HG02798 (cell line): Measurements from ENCODE around the gene PIP5K1B.
A peak's percentile ranks its signal among the peaks of the same experiment; 100 is the strongest.

ENCODE experiments used
- ATAC-seq: cut with Tn5 transposase; IDR thresholded peaks from one replicate; pipeline ENCODE4 v1.9.1; 2021; ENCODE audit warnings: mild to moderate bottlenecking; ENCODE audit not compliant: unreplicated experiment, poor library complexity

PIP5K1B gene

DNA sequence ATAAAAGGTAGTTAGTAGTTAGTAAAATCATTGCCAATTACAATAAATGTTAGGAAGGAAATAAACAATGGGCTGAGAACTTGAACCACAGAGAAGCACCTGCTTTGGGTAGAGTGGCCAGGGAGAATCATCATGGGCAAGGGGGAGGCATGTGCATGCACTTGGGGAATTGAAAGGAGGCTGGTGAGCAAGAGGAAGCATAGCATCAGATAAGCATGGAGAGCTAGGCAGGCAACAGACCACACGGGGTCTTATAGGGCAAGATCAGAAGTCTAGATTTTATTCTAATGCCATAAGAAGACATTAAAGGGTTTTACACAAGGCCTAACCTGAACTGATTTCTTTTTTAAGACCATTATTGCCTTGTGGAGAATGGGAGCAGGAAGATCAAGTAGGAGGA, 93.4 kb downstream of the PIP5K1B start:
- ATAC-seq = no peak

DNA sequence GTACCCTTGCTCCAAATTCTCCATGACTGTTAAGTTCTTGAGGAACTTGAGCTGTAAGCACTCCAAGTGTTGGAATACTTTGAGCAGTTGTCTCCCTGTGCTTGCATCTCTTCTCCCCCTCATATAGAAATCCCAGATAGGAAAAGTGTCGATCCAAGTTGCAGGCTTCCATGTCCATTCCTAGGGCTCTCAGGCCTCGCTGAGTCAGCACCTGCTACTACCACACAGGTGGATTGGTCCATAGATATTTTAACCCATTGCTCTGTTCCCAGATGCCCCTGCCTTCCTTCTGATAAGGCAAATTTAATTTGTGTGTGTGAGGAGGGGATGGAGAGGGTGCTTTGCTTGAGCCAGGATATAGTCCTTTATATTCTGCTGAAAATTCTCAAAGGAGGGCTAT, 95.8 kb downstream of the PIP5K1B start:
- no peak for ATAC-seq

DNA sequence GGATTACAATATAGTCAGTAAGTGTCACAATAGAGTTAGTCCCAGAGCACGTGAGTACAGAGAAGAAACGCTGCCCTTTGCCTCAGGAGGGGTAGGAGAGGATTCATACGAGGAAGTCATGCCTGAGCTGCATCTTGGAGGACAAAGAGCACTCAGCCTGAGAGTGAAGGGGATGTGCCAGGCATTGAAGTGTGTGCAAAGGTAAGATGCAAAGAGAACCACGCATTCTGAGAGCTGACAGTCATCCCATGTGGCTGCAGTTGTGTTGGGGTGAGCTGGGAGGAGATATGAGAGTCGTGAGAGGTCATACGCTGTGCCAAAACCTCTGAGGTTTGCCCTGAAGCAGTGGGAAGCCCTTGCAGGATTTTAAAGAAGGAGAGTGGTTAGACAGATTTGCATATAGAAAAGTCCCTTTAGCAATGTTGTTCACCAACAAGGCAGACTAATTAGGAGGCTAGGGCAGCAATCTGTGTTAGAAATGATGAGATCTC, 97.5 kb downstream of the PIP5K1B start:
- peak; percentile 98 for ATAC-seq

DNA sequence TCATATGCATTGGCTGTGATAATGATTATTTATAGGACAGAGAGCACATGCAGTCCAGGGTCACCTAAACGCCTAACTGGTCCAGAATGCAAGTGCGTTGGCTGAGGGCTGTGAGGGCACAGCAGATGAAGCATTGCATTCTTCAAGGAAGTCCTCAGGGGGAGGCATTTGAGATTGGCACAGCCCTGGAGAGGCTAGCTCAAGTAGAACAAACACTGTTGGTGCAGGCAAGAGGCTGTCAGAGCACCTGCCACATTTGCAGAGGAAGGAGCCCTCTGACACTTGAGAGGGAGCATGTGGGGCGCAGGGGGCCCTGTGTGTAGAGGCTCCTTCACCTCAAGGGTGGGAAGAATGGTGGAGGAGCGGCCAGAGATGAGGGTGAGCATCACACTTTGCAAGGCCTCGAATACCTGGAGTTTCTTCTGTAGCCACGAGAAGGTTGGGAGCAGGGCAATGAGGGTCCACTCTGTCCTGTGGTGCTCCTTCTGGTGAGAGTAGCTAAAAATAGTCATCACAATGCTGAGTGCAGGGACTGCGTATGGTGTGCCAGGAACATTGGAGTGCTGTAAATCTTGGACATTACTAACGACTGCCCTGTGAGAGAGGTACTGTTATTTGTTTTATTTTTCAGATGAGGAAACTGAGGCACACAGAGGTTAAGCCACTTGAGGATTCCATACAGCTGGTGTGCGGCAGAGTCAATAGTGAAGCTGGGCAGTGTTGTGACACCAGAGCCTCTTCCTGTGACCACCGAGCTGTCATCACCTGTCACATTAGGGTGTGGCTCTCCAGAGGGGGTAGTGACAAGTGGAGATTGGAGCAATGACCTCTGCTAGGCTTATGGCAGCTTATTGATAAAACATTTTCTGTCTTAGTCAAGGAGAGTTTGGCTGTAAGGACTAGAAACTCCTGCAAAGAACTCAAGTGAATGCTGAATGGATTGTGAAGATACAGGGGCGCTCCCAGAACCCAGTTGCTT, 100.2 kb downstream of the PIP5K1B start:
- ATAC-seq = no peak

DNA sequence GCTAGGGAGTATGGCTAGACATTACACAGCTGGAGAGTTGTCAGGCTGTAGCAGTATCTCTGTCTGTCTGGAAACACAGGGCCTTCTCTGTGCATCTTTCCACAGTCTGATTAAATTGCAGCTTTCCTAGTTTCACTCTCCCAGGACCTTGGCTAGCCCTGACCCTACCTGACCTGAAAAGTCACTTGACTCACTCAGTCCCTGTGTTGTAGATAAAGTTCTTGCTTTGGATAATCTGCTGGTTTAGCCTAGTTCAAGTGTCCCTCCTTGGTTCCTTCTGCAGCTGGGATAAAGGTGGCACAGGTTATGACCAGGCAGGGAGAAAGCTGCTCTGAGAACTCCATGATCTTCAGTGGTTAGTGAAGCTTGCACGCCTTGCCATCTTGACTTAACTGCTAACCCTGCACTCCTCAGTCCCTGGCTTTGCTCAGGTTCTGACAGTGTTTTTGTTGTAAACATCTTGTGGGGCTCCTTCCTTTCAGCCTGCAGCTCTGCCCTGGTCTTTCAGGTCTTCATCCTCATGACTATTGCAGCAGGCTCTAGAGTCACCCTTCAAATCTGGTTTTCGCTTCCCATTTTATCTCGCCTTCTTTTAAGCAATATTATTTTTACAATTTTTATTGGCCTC, 101.0 kb downstream of the PIP5K1B start:
- no peak for ATAC-seq

DNA sequence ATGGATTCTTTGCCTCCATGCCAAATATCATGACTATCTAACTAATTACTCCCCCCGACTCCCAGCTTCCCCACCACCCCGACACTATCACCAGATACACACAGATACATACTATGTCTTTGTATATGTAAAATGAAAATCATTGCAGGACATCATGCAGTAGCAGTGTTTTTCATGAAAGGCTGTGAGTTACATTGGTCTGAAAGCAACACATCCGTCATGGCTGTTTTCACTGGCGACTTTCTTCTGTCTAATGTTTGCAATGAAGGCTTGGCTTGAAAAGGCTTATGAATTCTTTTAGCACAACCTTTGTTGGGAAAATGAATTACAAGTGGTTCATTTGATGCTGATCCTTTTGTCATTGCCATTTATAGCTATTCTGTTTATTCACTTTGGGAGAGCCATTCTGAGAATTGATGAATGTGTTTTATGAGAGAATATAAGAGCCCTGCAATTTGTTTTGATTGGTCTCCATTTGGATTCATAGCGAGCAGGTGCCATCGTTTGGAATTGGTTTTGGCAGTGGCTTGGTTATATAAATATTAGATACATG, 103.4 kb downstream of the PIP5K1B start:
- no peak for ATAC-seq

DNA sequence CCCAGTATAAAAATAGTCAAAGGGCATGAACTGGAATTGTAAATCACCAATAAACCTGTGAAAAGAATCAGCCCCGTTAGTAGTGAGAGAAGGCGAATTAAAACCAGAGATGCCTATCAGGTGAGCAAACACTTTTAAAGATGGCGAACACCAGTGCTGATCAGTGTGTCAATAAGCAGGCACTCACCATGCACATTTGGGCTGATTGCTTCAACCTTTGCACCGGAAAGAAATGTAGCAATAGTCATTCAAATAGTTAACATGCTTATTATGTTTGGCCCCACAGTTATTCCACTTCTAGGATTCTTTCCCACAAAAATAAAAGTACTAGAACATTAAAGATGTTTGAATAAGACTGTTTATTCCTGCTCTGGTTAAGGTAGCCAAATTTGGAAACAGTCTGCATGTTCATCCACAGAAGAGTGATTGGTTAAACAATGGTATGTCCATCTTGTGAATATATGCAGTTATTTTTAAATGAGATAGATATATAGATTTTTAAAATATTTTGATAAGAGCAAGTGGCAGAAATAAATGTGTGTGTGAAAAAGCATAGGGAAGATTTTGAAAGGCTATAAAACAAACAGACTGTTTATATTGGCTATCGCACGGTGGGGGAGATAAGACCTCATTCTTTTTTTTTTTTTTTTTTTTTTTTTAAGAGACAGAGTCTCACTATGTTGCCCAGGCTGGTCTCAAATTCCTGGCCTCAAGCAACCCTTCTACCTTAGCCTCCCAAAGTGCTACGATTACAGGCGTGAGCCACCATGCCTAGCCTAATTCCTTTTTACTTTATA, 112.2 kb downstream of the PIP5K1B start:
- no peak for ATAC-seq

DNA sequence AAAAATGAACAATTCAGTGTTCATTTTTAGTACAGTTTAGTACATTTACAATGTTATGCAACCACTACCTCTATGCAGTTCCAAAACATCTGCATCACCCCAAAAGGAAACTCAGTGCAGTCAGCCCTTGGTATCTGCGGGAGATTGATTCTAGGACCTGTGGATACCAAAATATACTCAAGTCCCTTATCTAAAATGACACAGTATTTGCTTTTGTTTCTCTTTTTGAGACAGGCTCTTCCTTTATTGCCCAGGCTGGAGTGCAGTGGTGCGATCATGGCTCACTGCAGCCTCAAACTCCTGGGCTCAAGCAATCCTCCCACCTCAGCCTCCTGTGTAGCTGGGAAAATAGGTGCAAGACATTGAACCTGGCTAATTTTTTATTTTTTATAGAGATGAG, 114.0 kb downstream of the PIP5K1B start:
- ATAC-seq = no peak

DNA sequence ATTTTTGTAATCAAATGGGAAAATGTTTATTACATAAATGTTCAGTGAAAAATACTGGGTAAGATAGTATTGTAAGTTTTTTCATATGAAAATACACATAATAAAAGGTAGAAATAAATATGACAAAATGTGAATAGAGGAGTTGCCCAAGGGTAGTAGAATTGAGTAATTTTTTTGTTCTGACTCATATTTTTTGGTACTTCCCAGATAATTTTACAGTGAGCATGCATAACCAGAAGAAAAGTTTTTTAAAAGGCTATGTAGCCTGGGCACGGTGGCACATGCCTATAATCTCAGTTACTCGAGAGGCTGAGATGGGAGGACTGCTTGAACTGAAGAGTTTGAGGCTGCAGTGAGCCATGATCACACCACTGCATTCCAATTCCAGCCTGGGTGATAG, 116.9 kb downstream of the PIP5K1B start:
- ATAC-seq = no peak

DNA sequence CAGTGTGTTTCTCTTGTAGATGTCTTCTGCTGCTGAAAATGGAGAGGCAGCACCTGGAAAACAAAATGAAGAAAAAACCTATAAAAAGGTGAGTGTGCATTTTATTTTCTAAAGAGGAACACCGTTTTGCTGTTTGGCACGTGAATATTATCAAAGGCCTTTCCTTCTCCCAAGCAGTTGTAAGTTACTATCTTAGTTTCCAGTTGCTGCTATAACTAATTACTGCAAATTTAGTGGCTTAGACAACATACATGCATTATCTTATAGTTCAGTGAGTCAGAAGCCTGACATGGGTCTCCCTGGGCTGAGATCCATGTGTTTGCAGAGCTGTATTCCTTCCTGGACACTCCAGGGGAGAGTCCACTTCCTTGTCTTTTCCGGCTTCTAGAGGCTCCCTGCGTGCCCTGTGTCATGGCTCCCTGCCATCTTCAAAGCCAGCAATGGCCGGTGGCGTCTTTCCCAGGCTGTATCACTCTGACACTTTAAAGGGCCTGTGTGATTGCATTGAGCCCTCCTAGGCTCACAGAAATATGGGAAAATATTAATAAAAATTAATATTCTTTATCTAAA, 117.6 kb downstream of the PIP5K1B start:
- no peak for ATAC-seq

DNA sequence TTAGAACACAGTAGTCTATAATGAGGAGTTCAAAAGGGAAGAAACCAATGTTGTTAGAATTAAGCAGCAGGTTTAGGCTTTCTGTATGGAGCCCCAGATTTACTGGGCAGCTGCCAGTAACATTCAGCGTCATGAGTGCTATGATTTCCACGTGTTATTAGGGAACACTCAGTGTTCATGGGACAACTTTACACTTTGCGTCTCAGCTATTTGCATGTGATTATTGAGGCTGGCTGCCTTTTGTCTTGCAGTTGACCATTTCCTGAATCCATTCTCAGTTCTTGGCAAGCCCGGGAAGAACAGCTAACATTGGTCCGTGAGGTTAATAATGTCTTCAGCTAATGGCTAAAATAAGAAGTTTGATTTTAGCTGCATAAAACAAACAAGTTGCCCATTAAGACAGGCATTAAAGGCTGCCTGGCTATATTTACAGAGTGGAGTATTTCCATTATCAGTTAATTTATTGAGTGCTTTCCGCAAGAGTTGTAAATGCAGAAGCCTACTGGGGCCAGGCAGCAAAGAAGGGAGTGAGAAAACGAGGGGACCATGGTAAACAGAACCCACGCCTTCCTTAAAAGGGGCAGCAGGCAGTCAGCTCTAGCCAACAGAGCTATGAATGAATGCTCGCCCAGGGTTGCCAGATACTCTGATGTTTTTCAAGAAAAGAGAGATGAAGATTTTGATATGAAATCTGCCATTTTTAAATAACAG, 120.9 kb downstream of the PIP5K1B start:
- ATAC-seq = no peak

DNA sequence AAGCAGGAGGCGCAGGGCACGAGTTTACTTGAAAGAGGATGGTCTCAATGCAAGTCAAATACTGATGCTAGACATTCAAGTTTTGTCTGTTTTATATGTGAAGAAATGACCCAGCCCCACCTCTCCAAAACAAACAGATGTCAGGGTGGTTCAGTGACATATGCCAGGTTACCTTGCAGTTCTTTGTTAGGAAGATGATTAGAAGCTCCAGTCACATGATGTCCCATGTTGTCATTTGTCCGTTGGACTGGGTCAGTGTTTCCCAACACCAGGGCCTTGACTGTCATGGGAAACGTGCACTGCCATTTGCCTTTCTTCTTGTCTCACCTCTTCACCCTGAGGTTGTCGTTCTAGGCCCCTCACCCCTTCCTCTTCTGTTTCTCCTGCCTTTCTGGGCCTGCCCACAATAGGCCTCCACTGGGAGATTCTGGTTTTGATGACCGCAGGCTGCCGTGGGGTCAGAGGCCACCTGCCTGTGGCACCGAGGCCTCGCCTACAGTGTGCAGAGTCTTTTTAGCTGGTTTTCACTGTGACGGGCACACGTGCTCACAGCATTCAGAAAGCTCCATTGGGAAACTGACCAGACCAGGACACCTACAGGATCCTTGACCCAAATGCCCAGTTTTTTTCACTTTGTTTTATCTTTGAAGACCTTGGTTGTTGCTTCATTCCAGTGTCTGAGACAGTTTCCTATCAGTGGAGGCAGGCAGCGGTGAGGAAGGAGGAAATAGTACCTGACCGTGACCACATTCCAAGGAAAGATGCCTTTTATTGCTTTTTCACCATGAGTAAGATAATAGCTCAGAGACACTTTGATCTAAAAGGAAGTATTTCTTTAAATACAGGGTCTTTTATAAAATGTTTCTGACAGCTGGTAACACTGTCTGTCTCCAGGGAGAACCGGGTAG, 123.1 kb downstream of the PIP5K1B start:
- ATAC-seq = no peak

DNA sequence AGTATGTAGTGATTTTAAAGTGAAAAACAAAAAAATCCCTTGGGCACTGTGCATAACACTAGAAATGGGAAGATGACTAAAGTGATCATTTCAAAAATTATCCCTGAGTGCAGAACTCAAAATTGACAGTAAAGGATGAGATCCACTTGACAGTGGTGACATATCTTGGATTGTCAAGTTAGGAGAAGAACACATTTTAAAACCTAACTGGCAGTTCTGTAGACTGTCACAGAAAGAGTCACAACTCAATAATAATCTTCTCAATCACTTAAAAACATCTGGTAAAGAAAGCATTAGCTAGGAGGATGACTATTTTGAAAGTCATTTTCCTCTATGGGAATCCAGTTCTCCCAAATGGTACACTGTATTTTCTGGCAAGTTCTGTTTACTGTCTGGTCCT, 127.1 kb downstream of the PIP5K1B start:
- ATAC-seq = no peak

DNA sequence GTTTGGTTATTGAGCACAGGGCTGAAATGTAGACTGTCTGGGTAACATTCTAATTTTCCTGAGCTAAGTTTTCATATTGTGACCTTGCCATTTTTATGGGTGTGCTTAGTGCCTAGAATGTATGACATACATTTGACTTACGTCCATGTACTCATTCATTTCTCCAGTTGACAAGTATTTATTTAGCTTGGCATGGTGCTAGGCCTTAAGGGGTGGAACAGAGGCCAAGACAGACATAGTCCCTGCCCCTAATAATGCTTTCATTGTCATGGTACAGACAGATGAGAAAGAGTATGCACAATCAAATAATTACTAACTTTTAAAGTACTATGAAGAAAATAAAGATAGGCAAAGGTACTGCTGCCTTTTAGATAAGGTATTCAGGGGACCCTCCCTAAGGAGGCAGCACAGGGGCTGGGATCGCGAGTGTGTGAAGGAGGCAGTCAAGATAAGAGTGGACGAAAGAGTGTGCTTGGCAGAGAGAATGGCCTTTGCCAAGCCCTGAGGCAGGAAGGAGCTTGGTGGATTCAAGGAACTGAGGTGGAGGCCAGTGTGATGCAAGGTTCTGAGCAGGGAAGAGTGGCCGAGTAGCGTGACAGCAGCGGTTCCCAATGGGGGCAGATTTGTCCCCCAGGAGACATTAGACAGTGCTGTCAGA, 128.0 kb downstream of the PIP5K1B start:
- no peak for ATAC-seq

DNA sequence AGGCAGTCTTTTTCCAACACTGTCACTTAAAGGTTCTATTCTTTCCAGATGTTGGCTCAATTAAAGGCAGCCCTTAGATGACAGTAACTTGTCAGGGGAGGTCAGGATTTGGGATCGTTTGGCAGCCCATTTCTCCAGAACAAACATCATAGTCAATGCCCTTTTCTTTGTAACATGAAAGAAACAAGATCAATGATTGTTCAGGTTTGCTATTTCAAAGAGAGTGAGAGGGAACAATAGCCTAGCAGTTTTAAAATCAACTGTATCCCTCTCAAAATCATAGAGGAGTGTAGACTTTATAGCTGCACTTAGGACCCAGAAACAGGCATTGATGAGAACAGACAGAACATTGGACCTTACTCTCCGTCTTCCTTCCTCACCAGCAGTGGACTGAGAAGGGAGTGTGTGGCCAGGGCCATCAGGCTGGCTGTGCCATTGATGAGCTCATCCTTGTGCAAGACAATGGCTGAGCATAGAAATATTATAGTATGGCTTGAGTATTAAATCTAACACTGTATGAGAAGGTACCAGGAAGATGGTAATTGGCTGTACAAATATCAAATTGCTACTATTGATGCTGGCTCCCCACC, 130.0 kb downstream of the PIP5K1B start:
- no peak for ATAC-seq

DNA sequence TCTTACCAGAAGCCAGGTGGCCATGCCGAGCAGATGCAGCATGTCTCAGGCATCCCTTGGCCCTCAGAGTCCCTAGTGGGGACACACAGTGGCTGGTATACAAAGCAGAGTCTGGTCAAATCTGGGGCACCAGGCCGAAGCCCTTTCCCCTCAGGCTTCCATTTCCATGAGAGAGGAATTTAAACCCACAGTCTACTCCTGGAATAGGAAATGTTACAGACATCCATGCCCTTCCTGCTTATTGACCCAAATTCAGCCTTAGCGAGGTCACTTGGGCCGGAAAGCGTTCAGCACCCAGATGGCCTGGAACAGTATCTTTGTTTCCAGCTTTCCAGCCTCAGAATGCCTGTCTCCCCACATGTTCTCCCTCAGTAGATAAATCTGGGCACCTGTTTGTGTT, 131.7 kb downstream of the PIP5K1B start:
- no peak for ATAC-seq

DNA sequence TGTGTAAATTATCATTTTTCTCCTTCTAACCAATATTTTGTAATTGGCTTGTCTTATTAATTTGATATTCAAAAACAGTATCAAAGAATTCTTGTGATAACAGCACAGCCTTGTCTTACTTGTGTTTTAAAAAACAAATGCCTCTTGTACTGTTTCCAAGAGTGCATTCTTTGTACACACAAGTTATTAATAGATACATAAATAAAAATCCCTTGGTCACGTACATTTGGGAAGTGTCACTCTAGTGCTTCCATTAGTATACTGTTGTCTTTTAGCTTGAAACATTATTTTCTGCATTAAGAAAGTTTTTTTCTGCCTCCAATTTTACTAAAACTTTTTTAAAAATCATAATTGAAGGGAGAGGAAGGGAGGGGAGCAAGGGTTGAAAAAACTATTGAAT, 133.2 kb downstream of the PIP5K1B start:
- ATAC-seq = no peak
